MCF 10A (cell line): ENCODE measurements around the gene GRM3. TPM values are rescaled to one million over a fixed set of nuclear protein-coding genes. Genes with fewer than 3 reads are reported as not detected.

Source experiments
- BruUV-seq: library from RNA; stranded (reverse); fragments of 400-500 nt; replicated peaks from 2 replicates; lab custom pipeline; 2021; lab: Mats Ljungman, UMichigan
- CTCF ChIA-PET: fragments of 300-600 bp; sonication (Branson Sonifier 250); formaldehyde crosslinking; extraction: SDS; loops from one replicate; lab custom pipeline; 2021; ENCODE audit warnings: antibody characterized with exemption, inconsistent platforms; lab: Yijun Ruan, JAX
- POLR2A ChIA-PET: fragments of 300-600, 350-650 bp; sonication (Branson Sonifier 250); formaldehyde crosslinking; extraction: SDS; loops from one replicate; lab custom pipeline; 2020; ENCODE audit warnings: antibody characterized with exemption, inconsistent platforms; lab: Yijun Ruan, JAX
- DNase-seq: peaks from one replicate; pipeline ENCODE4 v3.0.0-alpha.2; 2018; ENCODE audit not compliant: unreplicated experiment
- H3K27ac Mint-ChIP-seq: one replicate; pipeline ENCODE4 v1.8.0; 2022; ENCODE audit warnings: mild to moderate bottlenecking, low read depth, mixed read lengths; ENCODE audit not compliant: unreplicated experiment
- H3K27me3 Mint-ChIP-seq: one replicate; pipeline ENCODE4 v1.8.0; 2022; ENCODE audit warnings: mixed read lengths; ENCODE audit not compliant: insufficient read depth, unreplicated experiment
- H3K36me3 Mint-ChIP-seq: one replicate; pipeline ENCODE4 v1.8.0; 2022; ENCODE audit warnings: mild to moderate bottlenecking, moderate library complexity, mixed read lengths; ENCODE audit not compliant: insufficient read depth, unreplicated experiment
- H3K4me1 Mint-ChIP-seq: one replicate; pipeline ENCODE4 v1.8.0; 2022; ENCODE audit warnings: mixed read lengths; ENCODE audit not compliant: insufficient read depth, unreplicated experiment
- H3K4me3 Mint-ChIP-seq: one replicate; pipeline ENCODE4 v1.8.0; 2022; ENCODE audit warnings: mild to moderate bottlenecking, moderate library complexity, mixed read lengths; ENCODE audit not compliant: unreplicated experiment
- H3K9me3 Mint-ChIP-seq: one replicate; pipeline ENCODE4 v1.8.0; 2022; ENCODE audit warnings: mixed read lengths; ENCODE audit not compliant: unreplicated experiment
- intact Hi-C: fragments of 100-400 bp; cut with micrococcal nuclease; formaldehyde crosslinking; loops from 2 replicates; pipeline ENCODE4 v1.14.1; 2022
- total RNA-seq: library from RNA; stranded (reverse); gene quantifications from 2 replicates; pipeline ENCODE4 v1.2.3, GENCODE V29; 2022
- TF ChIP-seq, protein P1 (sequence below): fragments of 200-600 bp; IDR thresholded peaks from one replicate; pipeline ENCODE4 v1.8.0; 2022; ENCODE audit warnings: antibody characterized with exemption, mild to moderate bottlenecking; ENCODE audit not compliant: unreplicated experiment

Gene GRM3
- total RNA-seq, 1 experiment from 2014 or later = not detected

DNA sequence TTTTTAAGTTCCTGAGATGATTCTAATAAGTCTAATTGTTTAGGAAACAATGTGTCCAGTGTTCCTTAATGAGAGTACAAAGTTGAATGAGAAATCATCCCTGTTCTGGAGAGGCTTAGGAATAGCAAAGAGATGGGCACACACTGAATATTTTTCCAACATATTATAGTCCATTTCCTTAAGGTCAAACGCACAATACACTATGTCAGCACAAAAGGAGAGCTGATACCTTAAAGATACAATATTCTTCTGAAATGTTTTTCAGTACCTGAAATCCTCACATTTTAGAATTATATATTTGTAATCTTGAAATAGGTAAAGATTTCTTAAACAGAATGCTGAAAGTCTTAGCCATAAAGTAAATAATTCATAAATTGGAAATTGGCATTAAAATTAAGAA is 183.2 kb downstream of the GRM3 start:
- H3K9me3 Mint-ChIP-seq = no peaks in the 10 kb centered on the region
- intact Hi-C loops = no loop called here
- H3K27me3 Mint-ChIP-seq = peaks cover 29% of the 10 kb centered on the region
- H3K27ac Mint-ChIP-seq = no peak overlapping the region
- H3K4me3 Mint-ChIP-seq = no peak overlapping the region
- ChIA-PET POLR2A (no interaction called here), CTCF (no interaction called here)
- no TSS peak for BruUV-seq
- peaks cover 4% of the 10 kb centered on the region for H3K4me1 Mint-ChIP-seq
- DNase-seq = no peak
- H3K36me3 Mint-ChIP-seq = no peaks in the 10 kb centered on the region
- TF ChIP-seq, protein P1, sequence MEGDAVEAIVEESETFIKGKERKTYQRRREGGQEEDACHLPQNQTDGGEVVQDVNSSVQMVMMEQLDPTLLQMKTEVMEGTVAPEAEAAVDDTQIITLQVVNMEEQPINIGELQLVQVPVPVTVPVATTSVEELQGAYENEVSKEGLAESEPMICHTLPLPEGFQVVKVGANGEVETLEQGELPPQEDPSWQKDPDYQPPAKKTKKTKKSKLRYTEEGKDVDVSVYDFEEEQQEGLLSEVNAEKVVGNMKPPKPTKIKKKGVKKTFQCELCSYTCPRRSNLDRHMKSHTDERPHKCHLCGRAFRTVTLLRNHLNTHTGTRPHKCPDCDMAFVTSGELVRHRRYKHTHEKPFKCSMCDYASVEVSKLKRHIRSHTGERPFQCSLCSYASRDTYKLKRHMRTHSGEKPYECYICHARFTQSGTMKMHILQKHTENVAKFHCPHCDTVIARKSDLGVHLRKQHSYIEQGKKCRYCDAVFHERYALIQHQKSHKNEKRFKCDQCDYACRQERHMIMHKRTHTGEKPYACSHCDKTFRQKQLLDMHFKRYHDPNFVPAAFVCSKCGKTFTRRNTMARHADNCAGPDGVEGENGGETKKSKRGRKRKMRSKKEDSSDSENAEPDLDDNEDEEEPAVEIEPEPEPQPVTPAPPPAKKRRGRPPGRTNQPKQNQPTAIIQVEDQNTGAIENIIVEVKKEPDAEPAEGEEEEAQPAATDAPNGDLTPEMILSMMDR = no peak

- DNase-seq = no peak
- H3K4me3 Mint-ChIP-seq = no peak overlapping the region
- CTCF ChIA-PET = no interaction called here
- TF ChIP-seq, protein P1 = no peak
- POLR2A ChIA-PET = no interaction called here
- no peaks in the 10 kb centered on the region for H3K36me3 Mint-ChIP-seq
- no TSS peak for BruUV-seq
- no peaks in the 10 kb centered on the region for H3K9me3 Mint-ChIP-seq
- intact Hi-C loops = no loop called here
- H3K4me1 Mint-ChIP-seq = peaks cover 4% of the 10 kb centered on the region
- no peak overlapping the region for H3K27ac Mint-ChIP-seq
- H3K27me3 Mint-ChIP-seq = no peaks in the 10 kb centered on the region
Measured at GRCh38 chr7:86833360-86833759, 189.7 kb downstream of the GRM3 start.

GRCh38 chr7:86837235-86837634 is 193.5 kb downstream of the GRM3 start:
- no peak for DNase-seq
- intact Hi-C loops = no loop called here
- Mint-ChIP-seq H3K4me1 (no peaks in the 10 kb centered on the region), H3K27ac (no peak overlapping the region), H3K27me3 (no peaks in the 10 kb centered on the region), H3K9me3 (no peaks in the 10 kb centered on the region), H3K36me3 (no peaks in the 10 kb centered on the region), H3K4me3 (no peak overlapping the region)
- ChIA-PET POLR2A (no interaction called here), CTCF (no interaction called here)
- BruUV-seq = no TSS peak
- TF ChIP-seq, protein P1 = no peak

- ChIA-PET POLR2A (no interaction called here), CTCF (no interaction called here)
- H3K9me3 Mint-ChIP-seq = no peaks in the 10 kb centered on the region
- BruUV-seq = no TSS peak
- no peak overlapping the region for H3K4me3 Mint-ChIP-seq
- no peak overlapping the region for H3K27ac Mint-ChIP-seq
- TF ChIP-seq, protein P1 = no peak
- H3K4me1 Mint-ChIP-seq = no peaks in the 10 kb centered on the region
- no peaks in the 10 kb centered on the region for H3K36me3 Mint-ChIP-seq
- no peak for DNase-seq
- intact Hi-C loops = no loop called here
- no peaks in the 10 kb centered on the region for H3K27me3 Mint-ChIP-seq
Measured at GRCh38 chr7:86844608-86845007, 200.9 kb downstream of the GRM3 start.
